Activated gamma-delta T cell (primary cell): ENCODE results near the gene ELAC1.
"Not testable (repeated sequence)": the region's sequence is repeated elsewhere in the genome, so short reads cannot be mapped to it uniquely, and the experiment has no call there.

ENCODE experiments used
- DNase-seq: peaks from one replicate; lab custom pipeline; 2025; lab: John Stamatoyannopoulos, UW

The ELAC1 gene

GRCh38 chr18:50972404-50972803, 4.6 kb downstream of the ELAC1 start:
- DNase-seq, result not testable (repeated sequence)

- no peak for DNase-seq
These were observed 5.7 kb downstream of the ELAC1 start for GRCh38 chr18:50973367-50974126.

- no peak for DNase-seq
These were observed 9.4 kb downstream of the ELAC1 start for GRCh38 chr18:50977037-50977760.

DNA sequence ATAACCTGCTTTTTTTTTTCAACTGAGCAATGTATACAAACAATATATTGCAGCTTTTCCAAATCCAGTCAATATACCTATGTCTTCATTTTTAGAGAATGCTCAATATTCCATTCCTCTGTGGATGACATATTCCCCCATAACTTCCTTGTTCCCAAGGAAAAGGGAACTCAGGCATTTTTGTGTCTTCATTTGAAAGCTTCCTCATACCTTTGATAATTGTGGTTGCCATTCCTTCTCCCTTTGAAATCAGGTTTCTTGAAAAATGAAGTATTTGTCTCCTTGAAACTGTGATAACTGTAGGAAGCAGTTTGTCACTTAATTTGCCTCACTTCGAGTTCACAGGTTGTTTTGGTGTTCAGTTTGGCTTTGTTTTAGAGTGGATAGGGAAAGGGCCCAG, 13.5 kb downstream of the ELAC1 start:
- no peak for DNase-seq

DNA sequence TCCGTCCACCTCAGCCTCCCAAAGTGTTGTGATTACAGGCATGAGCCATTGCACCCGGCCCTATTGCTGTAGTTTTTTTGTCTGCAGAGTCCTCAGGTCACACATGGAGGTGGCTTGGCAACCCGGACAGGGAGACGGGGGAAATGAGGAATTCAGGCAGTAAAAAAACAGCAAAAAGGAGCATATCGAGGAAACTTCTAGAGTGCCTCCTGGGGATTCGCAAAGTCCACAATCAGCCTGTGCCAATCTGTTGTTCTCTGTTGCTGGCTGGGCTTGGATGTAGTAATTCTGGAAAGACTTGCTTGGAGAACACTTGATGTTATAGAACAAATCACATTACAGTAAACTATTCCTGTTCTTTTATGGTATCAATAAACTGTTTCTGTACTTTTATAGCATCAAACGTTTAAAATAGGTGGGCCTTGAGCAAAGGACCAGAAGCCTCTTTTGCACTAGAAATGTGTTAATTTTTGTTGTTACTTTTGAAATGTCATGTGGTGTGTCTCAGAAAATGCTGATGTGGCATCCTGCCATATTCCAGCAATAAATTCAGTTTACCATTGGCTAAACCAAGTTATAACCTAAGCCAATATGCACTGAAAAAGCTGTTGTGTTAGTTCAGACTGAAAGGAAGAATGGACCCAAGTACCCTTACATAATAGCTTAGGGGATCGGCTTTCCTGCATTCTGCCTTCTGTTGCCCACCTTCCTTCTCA, 14.4 kb downstream of the ELAC1 start:
- no peak for DNase-seq

DNA sequence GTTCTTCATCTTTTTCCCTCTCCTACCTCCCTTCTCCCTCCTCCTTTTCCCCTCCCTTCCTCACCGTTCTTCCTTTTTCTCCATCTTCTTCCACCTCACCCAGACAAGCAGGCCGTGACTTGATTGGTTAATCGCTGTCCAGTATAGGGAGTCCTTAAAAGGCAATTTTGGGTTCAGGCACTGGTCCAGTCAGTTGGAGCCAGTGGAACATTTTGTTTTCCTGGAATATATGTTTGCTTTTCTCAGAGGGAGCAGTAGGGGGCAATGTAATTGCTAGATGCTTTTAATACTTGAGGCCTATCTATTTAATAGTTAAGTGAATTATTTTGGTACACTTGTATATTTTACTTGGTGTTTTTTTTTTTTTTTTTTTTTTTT, 15.0 kb downstream of the ELAC1 start:
- no peak for DNase-seq

- no peak for DNase-seq
These were observed 18.7 kb downstream of the ELAC1 start for GRCh38 chr18:50986360-50987087.

DNA sequence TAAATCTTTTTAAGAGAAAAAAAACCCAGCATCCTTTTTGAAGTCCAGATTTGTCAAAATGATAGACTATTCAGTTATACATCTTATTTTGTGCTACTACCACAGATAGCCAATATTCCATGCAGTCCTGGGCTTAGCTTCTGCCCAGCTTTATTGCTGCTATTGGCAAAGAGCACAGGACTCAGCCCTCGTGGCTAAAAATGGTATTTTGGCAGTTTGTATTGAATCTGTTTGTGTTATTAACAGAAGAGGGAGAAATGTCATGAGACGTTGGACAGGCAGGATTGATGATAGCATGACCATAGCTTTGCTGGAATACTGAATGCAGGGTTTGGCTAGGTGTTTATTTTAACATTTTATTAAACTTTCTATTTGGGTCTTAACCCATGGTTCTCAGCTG, 19.4 kb downstream of the ELAC1 start:
- no peak for DNase-seq

- DNase-seq, result no peak
These were observed 21.9 kb downstream of the ELAC1 start for GRCh38 chr18:50989711-50990110.

DNA sequence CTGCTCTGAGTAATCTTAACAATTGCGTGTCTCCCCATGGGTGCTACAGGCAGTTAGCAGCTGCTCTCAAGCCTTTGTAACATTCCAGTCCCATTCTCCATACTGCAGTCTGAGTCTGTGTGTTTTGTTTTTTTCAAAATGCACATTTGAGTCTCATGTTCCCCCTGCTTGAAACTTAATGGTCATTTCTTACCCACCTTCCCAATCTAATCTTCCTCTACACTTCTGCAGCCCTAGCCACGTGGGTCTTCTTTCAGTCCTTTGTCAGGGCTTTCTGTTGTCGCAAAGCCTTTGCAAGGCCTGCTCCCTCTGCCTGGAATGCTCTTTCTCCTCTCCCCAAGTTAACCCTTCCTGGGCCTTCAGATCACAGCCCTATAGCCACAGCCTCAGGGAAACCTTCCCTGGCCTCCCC, 24.5 kb downstream of the ELAC1 start:
- no peak for DNase-seq

DNA sequence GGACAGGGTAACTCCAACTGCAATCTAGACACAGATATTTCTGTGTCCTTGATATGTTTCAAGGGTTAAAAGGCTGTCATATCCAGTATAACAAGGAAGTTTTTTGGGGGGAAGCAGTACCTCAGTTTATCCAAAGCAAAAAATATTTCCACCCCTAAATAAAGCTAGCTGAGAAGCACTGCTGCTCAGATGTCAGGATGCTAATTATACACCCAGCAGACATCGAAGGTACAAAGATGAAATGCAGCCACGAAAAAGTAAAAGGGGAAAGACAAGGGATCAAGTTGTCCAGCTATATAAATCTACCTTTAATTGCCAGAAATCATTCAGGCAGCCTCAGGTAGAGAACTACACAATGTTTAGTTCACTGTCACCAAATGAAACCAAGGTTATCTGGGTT, 26.2 kb downstream of the ELAC1 start:
- no peak for DNase-seq

GRCh38 chr18:51003174-51003573, 35.3 kb downstream of the ELAC1 start:
- not testable (repeated sequence) for DNase-seq

- DNase-seq, result no peak
These were observed 38.4 kb downstream of the ELAC1 start for GRCh38 chr18:51006061-51006818.

- no peak for DNase-seq
These were observed 39.3 kb downstream of the ELAC1 start for GRCh38 chr18:51006948-51007789.

DNA sequence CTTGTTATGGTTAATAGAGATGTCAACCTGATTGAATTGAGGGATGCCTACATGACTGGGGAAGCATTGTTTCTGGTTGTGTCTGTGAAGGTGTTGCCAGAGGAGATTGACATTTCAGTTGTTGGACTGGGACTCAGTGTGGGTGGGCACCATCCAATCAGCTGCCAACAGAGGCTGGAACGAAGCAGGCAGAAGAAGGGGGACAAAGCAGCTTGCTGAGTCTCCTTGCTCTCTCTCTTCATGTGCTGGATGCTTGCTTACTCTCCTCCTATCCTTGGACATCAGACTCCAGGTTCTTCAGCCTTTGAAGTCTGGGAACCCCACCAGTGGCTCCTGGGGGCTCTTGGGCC, 39.9 kb downstream of the ELAC1 start:
- no peak for DNase-seq

GRCh38 chr18:51009072-51009471, 41.2 kb downstream of the ELAC1 start:
- DNase-seq, result no peak

- no peak for DNase-seq
These were observed 42.4 kb downstream of the ELAC1 start for GRCh38 chr18:51010218-51010617.

- no peak for DNase-seq
These were observed 43.9 kb downstream of the ELAC1 start for GRCh38 chr18:51011709-51012108.

- no peak for DNase-seq
These were observed 44.6 kb downstream of the ELAC1 start for GRCh38 chr18:51012441-51012840.

GRCh38 chr18:51013259-51013658, 45.4 kb downstream of the ELAC1 start:
- no peak for DNase-seq
